OCI-LY1 (cell line): Measurements from ENCODE around the gene PDZD2.

Experiments
- CTCF ChIP-seq: fragments of 200-600 bp; sonication (generic), shearing (Covaris generic); IDR thresholded peaks from 2 replicates; pipeline ENCODE4 v1.5.1; 2017; ENCODE audit warnings: mild to moderate bottlenecking, antibody characterized with exemption, low read length, moderate library complexity, mixed read lengths
- EZH2 ChIP-seq: fragments of 200-600 bp; sonication (generic), shearing (Covaris generic); IDR thresholded peaks from 2 replicates; pipeline ENCODE4 v1.8.0; 2017; ENCODE audit warnings: borderline replicate concordance, mixed run types, mild to moderate bottlenecking, antibody characterized with exemption, low read length, moderate library complexity, mixed read lengths

DNA sequence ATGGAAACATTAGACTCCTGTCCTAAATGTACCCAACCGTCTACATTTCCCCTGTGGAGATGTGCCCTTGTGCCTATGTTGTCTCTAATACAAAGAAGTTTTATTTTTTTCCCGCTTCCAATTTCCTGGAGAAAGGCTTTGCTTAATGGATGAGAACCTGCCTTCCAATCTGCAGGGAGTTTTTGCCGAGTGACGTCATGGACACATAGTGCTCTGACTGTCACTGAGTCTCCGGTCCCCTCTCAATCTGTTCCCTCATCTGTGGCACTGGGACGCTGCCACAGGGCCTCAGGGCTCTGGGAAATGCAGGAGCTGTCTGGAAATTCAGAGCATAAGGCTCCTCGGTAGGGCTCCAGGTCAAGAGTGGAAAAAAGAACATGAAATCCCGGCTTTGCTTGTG lies 144.8 kb downstream of the PDZD2 start:
- TF ChIP-seq CTCF (no peak), EZH2 (no peak)
